CD4-positive, CD25-positive, alpha-beta regulatory T cell (primary cell): ENCODE measurements around the gene MAPK1IP1L. TPM values are rescaled to one million over a fixed set of nuclear protein-coding genes. Genes with fewer than 3 reads are reported as not detected.

Source experiments
- ATAC-seq, 2 donors: fragments of 150-1000 bp; cut with Tn5 transposase; one replicate each; pipeline ENCODE4 v1.10.0; 2021; ENCODE audit warnings: low read depth in 2 of 2, moderate number of reproducible peaks in 2 of 2, moderate library complexity in 1 of 2
- DNase-seq, 3 donors: peaks; one replicate each; pipeline versions ENCODE4 v3.0.0 to v3.0.0-alpha.2; 2012 to 2022; ENCODE audit warnings: mixed read lengths in 1 of 3
- H3K27ac ChIP-seq: one replicate; pipeline ENCODE4 v1.7.0; 2013; ENCODE audit warnings: mild to moderate bottlenecking, low read length; ENCODE audit not compliant: insufficient read depth, poor library complexity, severe bottlenecking
- H3K27me3 ChIP-seq: one replicate; pipeline ENCODE4 v1.7.0; 2013; ENCODE audit warnings: low read length; ENCODE audit not compliant: control insufficient read depth, insufficient read depth
- H3K36me3 ChIP-seq: one replicate; pipeline ENCODE4 v1.7.0; 2013; ENCODE audit warnings: mild to moderate bottlenecking, low read length, moderate library complexity; ENCODE audit not compliant: control insufficient read depth, insufficient read depth
- H3K4me1 ChIP-seq: 2 replicates; pipeline ENCODE4 v1.7.0; 2013; ENCODE audit warnings: mild to moderate bottlenecking, low read length; ENCODE audit not compliant: insufficient read depth, control insufficient read depth, poor library complexity, severe bottlenecking
- H3K4me3 ChIP-seq: one replicate; pipeline ENCODE4 v1.7.0; 2013; ENCODE audit warnings: low read depth, mild to moderate bottlenecking, low read length, moderate library complexity
- H3K9me3 ChIP-seq, 2 experiments: 1 replicate in 1 of 2; 2 replicates in 1 of 2; pipeline ENCODE4 v1.7.0; 2013; ENCODE audit warnings: low read length in 2 of 2, mild to moderate bottlenecking in 1 of 2, moderate library complexity in 1 of 2; ENCODE audit not compliant: control insufficient read depth in 2 of 2
- H3K27ac Mint-ChIP-seq, 3 donors: one replicate each; pipeline ENCODE4 v1.8.0; 2020 to 2022; ENCODE audit warnings: mild to moderate bottlenecking in 3 of 3, mixed read lengths in 3 of 3, moderate library complexity in 2 of 3
- H3K27me3 Mint-ChIP-seq: one replicate; pipeline ENCODE4 v1.8.0; 2022; ENCODE audit warnings: mild to moderate bottlenecking, mixed read lengths
- H3K36me3 Mint-ChIP-seq: one replicate; pipeline ENCODE4 v1.8.0; 2020; ENCODE audit warnings: mixed read lengths
- H3K4me1 Mint-ChIP-seq, 4 donors: one replicate each; pipeline ENCODE4 v1.8.0; 2020 to 2022; ENCODE audit warnings: mixed read lengths in 4 of 4, mild to moderate bottlenecking in 1 of 4
- H3K4me3 Mint-ChIP-seq, 4 donors: one replicate each; pipeline ENCODE4 v1.8.0; 2020 to 2022; ENCODE audit warnings: mild to moderate bottlenecking in 4 of 4, mixed read lengths in 4 of 4, moderate library complexity in 3 of 4
- H3K9me3 Mint-ChIP-seq, 7 donors: one replicate each; pipeline ENCODE4 v1.8.0; 2020 to 2022; ENCODE audit warnings: mixed read lengths in 7 of 7, mild to moderate bottlenecking in 3 of 7, moderate library complexity in 2 of 7
- polyA plus RNA-seq, 4 donors: library from polyadenylated mRNA; unstranded; fragments of 300-500 nt; fragmentation: Illumina TruSeq; gene quantifications; one replicate each; pipeline ENCODE4 v1.2.3, GENCODE V29; 2021
- total RNA-seq: library from RNA; stranded (reverse); gene quantifications from one replicate; pipeline ENCODE4 v1.2.3, GENCODE V29; 2022

MAPK1IP1L gene
- total and polyA plus RNA-seq, 5 donors from 2014 or later: 97.1 to 193 (median 102) TPM

DNA sequence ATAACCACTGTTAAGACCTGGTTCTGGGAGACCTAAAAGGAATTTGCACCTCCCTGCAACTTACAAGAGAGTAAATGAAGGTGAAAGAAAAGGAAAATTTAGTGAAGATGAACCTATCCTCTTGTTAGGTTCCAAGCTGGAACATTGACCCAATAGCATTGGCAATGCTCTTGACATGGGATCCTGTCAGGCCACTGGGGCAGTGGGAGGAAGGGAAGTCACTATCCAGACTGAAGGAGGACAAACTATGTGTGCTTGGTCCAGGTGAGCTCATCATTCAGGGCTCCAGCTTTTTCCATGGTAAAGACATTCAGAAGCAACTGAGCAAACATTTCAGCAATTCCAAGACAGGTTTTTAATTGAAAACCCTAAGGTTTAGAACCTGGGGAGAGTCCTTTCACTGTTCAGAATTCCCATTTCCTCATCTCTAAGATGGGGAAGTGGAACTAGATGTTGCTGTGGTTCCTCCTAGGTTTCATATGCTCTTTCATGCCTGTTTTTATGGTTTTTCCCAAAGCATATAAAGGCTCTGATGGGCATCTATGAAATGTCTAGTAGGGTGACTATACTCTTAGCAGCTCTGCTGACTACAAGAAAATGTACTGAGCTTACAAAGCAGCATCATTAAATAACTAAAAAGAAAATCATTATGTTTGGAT is 33.1 kb downstream of the MAPK1IP1L start:
- no peaks in the 10 kb centered on the region for H3K9me3 ChIP-seq
- H3K4me3 ChIP-seq: no peak overlapping the region
- Mint-ChIP-seq H3K9me3 (no peaks in the 10 kb centered on the region), H3K4me3 (no peak overlapping the region), H3K36me3 (no peaks in the 10 kb centered on the region), H3K4me1 (peaks cover 2 to 9% (median 3%) of the 10 kb centered on the region in 4 donors), H3K27me3 (no peaks in the 10 kb centered on the region), H3K27ac (no peak overlapping the region)
- H3K27ac ChIP-seq: no peak overlapping the region
- no peak for ATAC-seq
- no peaks in the 10 kb centered on the region for H3K27me3 ChIP-seq
- DNase-seq: no peak
- H3K36me3 ChIP-seq: no peaks in the 10 kb centered on the region
- no peaks in the 10 kb centered on the region for H3K4me1 ChIP-seq

DNA sequence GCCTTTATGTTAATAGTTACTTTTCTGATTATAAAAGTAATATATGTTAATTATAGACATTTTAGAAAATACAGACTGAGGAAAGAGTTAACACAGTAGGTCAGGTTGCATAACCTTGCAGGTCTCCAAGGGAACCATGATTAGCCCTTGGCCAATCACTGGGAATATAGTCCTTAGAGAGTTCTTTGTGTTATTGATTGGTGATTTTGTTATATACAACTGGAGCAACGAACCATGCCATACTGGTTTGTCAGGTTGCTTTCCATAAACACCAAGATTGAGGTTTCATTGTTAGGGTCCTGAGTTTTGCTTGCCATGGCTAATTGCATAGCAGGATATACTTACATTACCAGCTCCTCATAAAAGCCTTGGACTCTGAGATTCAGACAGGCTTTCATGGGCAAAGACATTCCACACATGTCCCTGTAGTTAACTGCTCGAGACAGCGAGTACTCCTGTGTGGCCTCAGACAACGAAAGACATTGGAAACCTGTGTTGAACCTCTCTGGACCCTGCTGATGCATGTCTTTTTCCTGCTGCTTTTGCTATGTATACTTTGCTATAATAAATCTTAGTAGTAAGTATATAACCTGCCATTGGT is 33.7 kb downstream of the MAPK1IP1L start:
- no peak for ATAC-seq
- Mint-ChIP-seq H3K4me1 (peaks cover 3 to 12% (median 5%) of the 10 kb centered on the region in 4 donors), H3K27me3 (no peaks in the 10 kb centered on the region), H3K9me3 (no peaks in the 10 kb centered on the region), H3K4me3 (no peak overlapping the region), H3K27ac (no peak overlapping the region), H3K36me3 (no peaks in the 10 kb centered on the region)
- Histone ChIP-seq H3K36me3 (no peaks in the 10 kb centered on the region), H3K27ac (no peak overlapping the region), H3K4me1 (no peaks in the 10 kb centered on the region), H3K4me3 (no peak overlapping the region), H3K9me3 (no peaks in the 10 kb centered on the region), H3K27me3 (no peaks in the 10 kb centered on the region)
- DNase-seq: no peak

DNA sequence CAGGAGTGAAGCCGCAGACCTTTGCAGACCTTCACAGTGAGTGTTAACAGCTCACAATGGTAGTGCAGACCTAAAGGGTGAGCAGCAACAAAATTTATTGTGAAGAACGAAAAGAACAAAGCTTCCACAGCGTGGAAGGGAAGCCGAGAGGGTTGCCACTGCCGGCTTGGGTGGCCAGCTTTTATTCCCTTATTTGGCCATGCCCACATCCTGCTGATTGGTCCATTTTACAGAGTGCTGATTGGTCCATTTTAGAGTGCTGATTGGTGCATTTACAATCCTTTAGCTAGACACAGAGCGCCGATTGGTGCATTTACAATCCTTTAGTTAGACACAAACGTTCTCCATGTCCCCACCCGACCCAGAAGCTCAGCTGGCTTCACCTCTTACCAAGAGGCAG is 35.5 kb downstream of the MAPK1IP1L start:
- Histone ChIP-seq H3K27me3 (no peaks in the 10 kb centered on the region), H3K4me3 (no peak overlapping the region), H3K36me3 (no peaks in the 10 kb centered on the region), H3K4me1 (no peaks in the 10 kb centered on the region), H3K27ac (no peak overlapping the region), H3K9me3 (no peaks in the 10 kb centered on the region)
- ATAC-seq (no peak), DNase-seq (no peak)
- Mint-ChIP-seq H3K4me1 (peaks cover 3 to 12% (median 8%) of the 10 kb centered on the region in 4 donors), H3K36me3 (no peaks in the 10 kb centered on the region), H3K27me3 (no peaks in the 10 kb centered on the region), H3K27ac (no peak overlapping the region), H3K9me3 (no peaks in the 10 kb centered on the region), H3K4me3 (no peak overlapping the region)

DNA sequence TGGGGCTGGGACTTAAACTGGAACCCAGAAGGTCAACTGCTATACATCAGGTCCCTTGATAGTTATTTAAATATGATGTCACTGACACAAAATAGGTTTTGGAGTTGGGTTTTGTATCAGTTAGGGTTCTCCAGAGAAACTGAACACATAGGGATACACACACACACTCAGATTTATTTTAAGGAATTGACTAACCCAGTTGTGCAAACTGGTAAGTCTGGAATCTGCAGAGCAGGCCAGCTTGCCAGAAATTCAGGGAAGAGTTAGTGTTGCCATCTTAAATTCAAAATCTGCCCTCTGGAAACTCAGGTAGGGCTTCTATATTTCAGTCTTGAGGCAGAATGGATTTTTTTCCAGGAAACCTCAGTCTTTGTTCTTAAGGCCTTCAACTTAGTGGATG is 36.9 kb downstream of the MAPK1IP1L start:
- no peaks in the 10 kb centered on the region for H3K36me3 Mint-ChIP-seq
- no peaks in the 10 kb centered on the region for H3K4me1 ChIP-seq
- no peak overlapping the region for H3K27ac ChIP-seq
- DNase-seq (no peak), ATAC-seq (no peak)
- H3K27me3 ChIP-seq: no peaks in the 10 kb centered on the region
- H3K9me3 Mint-ChIP-seq: no peaks in the 10 kb centered on the region
- no peak overlapping the region for H3K4me3 Mint-ChIP-seq
- H3K36me3 ChIP-seq: no peaks in the 10 kb centered on the region
- H3K27me3 Mint-ChIP-seq: no peaks in the 10 kb centered on the region
- no peak overlapping the region for H3K4me3 ChIP-seq
- no peaks in the 10 kb centered on the region for H3K9me3 ChIP-seq
- H3K4me1 Mint-ChIP-seq: peaks cover 8 to 21% (median 12%) of the 10 kb centered on the region in 4 donors
- H3K27ac Mint-ChIP-seq: peak overlapping the region in 1 of 3 donors; percentile 20

DNA sequence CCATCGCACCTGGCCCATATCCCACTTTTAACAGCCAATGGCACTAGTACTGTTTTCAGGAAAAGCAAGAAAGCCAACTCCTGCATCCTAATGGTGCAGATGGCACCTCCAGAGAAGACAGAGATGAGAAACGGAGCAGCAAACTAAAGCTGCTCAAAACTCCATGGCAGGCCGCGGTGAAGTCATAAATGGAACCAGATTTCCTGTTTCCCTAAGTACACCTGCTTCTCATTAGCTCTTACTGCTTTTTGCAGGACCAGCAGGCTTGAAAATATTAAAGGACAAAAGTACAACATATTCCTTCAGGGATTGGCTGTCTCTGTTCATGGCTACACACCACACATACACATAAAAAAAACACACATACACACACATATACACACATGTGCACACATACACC is 40.9 kb downstream of the MAPK1IP1L start:
- H3K27ac ChIP-seq: no peak overlapping the region
- no peaks in the 10 kb centered on the region for H3K27me3 ChIP-seq
- peaks cover 12 to 27% (median 18%) of the 10 kb centered on the region in 4 donors for H3K4me1 Mint-ChIP-seq
- H3K9me3 ChIP-seq: no peaks in the 10 kb centered on the region
- no peak overlapping the region for H3K4me3 ChIP-seq
- no peaks in the 10 kb centered on the region for H3K36me3 ChIP-seq
- H3K36me3 Mint-ChIP-seq: no peaks in the 10 kb centered on the region
- H3K27ac Mint-ChIP-seq: peak overlapping the region in 1 of 3 donors; percentile 18
- H3K4me1 ChIP-seq: peaks cover 2% of the 10 kb centered on the region
- ATAC-seq: no peak
- DNase-seq: no peak
- H3K27me3 Mint-ChIP-seq: no peaks in the 10 kb centered on the region
- no peak overlapping the region for H3K4me3 Mint-ChIP-seq
- no peaks in the 10 kb centered on the region for H3K9me3 Mint-ChIP-seq

DNA sequence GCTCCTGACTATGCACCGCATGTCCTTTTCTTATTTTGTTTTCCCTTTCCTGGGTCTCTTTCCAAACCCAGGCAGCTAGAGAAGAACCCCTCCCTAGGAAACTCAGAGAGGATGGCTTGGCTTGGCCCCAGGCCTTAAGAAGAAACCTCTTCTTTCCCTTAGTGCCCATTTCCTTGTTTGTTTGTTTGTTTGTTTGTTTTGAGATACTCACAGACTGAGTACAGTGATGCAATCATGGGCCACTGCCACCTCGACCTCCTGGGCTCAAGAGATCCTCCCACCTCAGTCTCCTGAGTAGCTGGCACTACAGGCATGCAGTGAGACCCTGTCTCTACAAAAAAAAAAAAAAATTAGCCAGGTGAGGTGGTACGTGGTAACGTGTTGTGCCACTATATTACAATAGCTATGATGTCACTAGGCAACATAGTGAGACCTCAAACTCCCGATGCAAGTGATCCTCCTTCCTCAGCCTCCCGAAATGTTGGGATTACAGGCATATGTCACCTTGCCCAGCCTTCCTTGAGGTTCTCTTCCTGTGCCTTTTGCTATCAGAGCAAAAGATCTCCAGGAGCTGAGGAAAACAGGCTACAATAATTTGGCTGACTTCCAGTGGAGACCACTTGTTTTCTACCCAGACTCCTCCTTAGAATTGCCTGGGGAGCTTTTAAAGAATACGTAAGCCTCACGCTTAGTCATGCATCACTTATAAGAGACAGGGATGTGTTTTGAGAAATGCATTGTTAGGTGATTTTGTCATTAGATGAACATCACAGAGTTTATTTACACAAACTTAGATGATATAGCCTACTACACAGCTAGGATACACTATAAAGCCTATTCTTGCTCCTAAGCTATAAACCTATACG is 43.1 kb downstream of the MAPK1IP1L start:
- Histone ChIP-seq H3K36me3 (no peaks in the 10 kb centered on the region), H3K9me3 (no peaks in the 10 kb centered on the region), H3K27ac (no peak overlapping the region), H3K27me3 (no peaks in the 10 kb centered on the region), H3K4me3 (no peak overlapping the region), H3K4me1 (peaks cover 15% of the 10 kb centered on the region)
- ATAC-seq (no peak), DNase-seq (no peak)
- no peaks in the 10 kb centered on the region for H3K27me3 Mint-ChIP-seq
- no peaks in the 10 kb centered on the region for H3K36me3 Mint-ChIP-seq
- H3K27ac Mint-ChIP-seq: no peak overlapping the region
- no peak overlapping the region for H3K4me3 Mint-ChIP-seq
- peaks cover 15 to 41% (median 31%) of the 10 kb centered on the region in 4 donors for H3K4me1 Mint-ChIP-seq
- H3K9me3 Mint-ChIP-seq: no peaks in the 10 kb centered on the region

DNA sequence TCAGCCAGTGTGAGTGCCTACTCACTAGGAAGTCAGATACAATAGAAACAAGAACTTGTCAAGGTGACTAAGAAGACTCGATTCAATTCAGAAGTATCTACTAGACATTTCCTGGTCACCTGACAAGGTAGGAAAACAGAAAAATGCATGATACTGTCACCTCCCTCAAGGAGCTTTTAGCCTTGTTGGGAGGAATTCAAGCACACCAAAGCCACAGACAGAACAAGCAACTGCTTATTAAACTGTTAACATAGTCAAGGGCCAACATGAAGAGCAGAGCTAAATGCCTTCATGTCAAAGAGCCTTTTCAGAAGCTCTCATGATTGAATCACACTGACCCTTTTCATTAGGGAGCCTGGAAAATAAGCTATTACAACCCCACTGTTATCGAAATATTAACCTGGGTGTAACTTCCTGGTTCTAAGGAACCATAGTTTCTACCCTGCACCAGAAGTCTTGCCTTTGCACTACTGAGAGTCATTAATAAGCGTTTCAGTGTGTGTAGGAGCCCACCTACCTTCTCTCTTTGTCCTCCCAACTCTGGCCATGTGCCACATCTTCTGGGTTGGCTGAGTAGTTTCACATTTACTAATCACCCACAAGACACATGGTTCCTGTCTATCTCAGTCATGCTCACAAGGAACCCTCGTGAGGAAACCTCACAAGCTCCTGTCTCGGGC is 46.6 kb downstream of the MAPK1IP1L start:
- ATAC-seq: peak; percentile 40 to 41
- Histone ChIP-seq H3K4me3 (peak overlapping the region; percentile 81), H3K4me1 (peaks cover 36% of the 10 kb centered on the region), H3K9me3 (no peaks in the 10 kb centered on the region), H3K27me3 (no peaks in the 10 kb centered on the region), H3K27ac (peak overlapping the region; percentile 73), H3K36me3 (no peaks in the 10 kb centered on the region)
- Mint-ChIP-seq H3K4me1 (peaks cover 24 to 58% (median 43%) of the 10 kb centered on the region in 4 donors), H3K27ac (peak overlapping the region; percentile 90 to 98 (median 92)), H3K9me3 (no peaks in the 10 kb centered on the region), H3K4me3 (peak overlapping the region; percentile 0 to 80 (median 54)), H3K27me3 (no peaks in the 10 kb centered on the region), H3K36me3 (no peaks in the 10 kb centered on the region)
- DNase-seq: peak; percentile 38 to 90 (median 50)
